ENCODE data around the gene TEAD3. TPM values are rescaled to one million over a fixed set of nuclear protein-coding genes. Genes with fewer than 3 reads are reported as not detected.

The TEAD3 gene
- total RNA-seq, 1 donor from 2014 or later: 28.0 TPM

DNA sequence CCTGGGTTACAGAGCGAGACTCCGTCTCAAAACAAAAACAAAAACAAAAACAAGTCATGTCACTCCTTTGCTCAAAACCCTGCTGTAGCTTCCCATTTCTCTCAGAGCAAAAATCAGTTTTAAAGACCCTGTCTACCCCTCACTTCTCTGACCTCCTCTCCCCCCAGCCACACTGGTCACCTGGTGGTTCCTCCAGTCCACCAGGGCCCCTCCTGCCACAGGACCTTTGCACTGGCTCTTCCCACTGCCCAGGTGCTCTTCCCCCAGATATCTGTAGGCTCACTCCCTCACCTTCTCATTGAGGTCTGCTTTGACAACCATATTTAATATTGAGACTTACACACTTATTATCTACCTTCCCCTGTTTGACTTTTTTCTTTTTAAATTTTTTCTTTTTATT is 4.9 kb upstream of the TEAD3 start:
- DNase-seq: no peak
- Histone ChIP-seq H3K9me3 (replicated peaks) (no peaks in the 10 kb centered on the region), H3K27me3 (ENCODE audit: low read depth) (peaks cover 64% of the 10 kb centered on the region), H3K4me3 (no peak overlapping the region), H3K27ac (replicated peaks) (no peak overlapping the region), H3K4me1 (peaks cover 26% of the 10 kb centered on the region), H3K36me3 (no peaks in the 10 kb centered on the region)
- TF ChIP-seq, protein P1, sequence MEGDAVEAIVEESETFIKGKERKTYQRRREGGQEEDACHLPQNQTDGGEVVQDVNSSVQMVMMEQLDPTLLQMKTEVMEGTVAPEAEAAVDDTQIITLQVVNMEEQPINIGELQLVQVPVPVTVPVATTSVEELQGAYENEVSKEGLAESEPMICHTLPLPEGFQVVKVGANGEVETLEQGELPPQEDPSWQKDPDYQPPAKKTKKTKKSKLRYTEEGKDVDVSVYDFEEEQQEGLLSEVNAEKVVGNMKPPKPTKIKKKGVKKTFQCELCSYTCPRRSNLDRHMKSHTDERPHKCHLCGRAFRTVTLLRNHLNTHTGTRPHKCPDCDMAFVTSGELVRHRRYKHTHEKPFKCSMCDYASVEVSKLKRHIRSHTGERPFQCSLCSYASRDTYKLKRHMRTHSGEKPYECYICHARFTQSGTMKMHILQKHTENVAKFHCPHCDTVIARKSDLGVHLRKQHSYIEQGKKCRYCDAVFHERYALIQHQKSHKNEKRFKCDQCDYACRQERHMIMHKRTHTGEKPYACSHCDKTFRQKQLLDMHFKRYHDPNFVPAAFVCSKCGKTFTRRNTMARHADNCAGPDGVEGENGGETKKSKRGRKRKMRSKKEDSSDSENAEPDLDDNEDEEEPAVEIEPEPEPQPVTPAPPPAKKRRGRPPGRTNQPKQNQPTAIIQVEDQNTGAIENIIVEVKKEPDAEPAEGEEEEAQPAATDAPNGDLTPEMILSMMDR (IDR thresholded peaks at IDR 0.05; ENCODE audit: borderline replicate concordance): no peak
- intact Hi-C loops (cut with micrococcal nuclease): no loop called here

DNA sequence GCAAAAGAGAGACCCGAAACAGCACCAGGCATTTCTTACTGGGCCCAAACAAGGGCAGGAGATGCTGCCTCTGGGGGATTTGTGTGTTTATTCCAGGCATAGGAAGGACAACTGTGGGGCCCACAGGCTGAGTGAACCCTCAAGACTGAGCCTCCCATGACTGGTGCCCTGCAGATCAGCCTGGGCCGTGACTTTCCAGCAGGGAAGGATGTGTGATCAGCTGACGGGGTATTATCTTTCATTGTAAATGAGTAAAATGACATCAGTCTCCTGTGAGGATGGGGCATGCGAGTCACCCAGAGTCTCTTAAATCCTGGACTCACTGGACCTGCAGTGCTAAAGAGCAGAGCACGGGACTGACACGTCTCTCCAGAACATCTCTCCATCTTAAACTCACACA is 3.9 kb upstream of the TEAD3 start:
- Histone ChIP-seq H3K4me3 (no peak overlapping the region), H3K36me3 (no peaks in the 10 kb centered on the region), H3K4me1 (peaks cover 36% of the 10 kb centered on the region), H3K27ac (replicated peaks) (peak overlapping the region; percentile 23), H3K9me3 (replicated peaks) (no peaks in the 10 kb centered on the region), H3K27me3 (ENCODE audit: low read depth) (peaks cover 54% of the 10 kb centered on the region)
- intact Hi-C loops (cut with micrococcal nuclease): no loop called here
- TF ChIP-seq, protein P1 (IDR thresholded peaks at IDR 0.05; ENCODE audit: borderline replicate concordance): no peak
- no peak for DNase-seq

DNA sequence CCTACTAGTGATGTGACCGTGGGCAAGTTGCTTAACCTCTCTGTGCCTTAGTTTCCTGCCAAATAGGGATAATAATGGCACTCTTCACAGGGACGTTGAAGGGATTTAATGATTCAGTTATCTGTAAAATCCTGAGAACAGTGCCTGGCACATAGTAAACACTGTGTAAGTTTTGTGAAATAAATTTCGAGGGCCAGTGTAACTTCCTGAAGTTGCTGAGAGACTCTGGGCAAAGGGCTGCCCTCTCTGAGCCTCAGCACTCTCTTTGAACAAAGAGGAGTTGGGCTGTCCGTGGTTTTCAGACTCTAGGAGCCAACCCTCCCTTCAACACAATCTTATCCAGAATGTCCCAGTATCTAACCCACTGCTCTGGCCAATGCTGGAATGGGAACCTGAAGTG is 2.5 kb upstream of the TEAD3 start:
- peaks cover 50% of the 10 kb centered on the region for H3K4me1 ChIP-seq
- intact Hi-C loops (cut with micrococcal nuclease): no loop called here
- no peak for DNase-seq
- H3K4me3 ChIP-seq: no peak overlapping the region
- TF ChIP-seq, protein P1 (IDR thresholded peaks at IDR 0.05; ENCODE audit: borderline replicate concordance): no peak
- no peak overlapping the region for H3K27ac ChIP-seq (replicated peaks)
- H3K27me3 ChIP-seq (ENCODE audit: low read depth): peaks cover 41% of the 10 kb centered on the region
- H3K9me3 ChIP-seq (replicated peaks): no peaks in the 10 kb centered on the region
- H3K36me3 ChIP-seq: no peaks in the 10 kb centered on the region

DNA sequence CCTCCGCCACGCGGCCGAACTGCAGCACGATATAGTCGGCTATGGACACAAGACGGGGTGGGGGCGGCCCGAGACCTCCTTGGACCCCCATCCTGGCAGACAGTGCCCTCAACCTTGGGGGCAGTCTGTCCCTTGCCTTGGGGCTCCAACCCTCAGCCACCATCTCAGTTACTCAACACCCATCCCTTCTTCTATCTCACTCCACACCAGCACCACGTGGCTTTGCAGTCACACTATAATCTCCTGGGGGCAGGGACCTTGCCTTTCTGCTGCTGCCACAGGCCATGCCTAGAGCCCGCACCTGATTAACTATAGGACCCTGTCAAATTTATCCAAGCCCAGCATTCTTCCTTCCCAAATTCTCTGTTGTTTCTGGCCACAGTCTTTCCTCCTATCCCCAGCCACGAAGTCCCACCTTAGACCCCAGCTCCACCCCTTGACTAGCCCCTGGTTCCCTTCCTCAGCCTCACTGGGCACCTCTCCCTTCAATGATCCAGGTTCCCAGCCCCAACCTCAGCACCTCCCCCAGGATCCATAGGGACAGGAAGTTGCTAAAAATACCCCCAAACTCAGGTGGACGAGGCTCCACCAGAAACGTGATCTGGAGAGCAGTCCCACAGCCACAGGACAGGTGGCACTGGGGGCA is 1.7 kb upstream of the TEAD3 start:
- DNase-seq: no peak
- peak overlapping the region; percentile 96 for H3K27ac ChIP-seq (replicated peaks)
- peak overlapping the region; percentile 85 for H3K4me3 ChIP-seq
- peaks cover 58% of the 10 kb centered on the region for H3K4me1 ChIP-seq
- H3K36me3 ChIP-seq: no peaks in the 10 kb centered on the region
- intact Hi-C loops (cut with micrococcal nuclease): no loop called here
- TF ChIP-seq, protein P1 (IDR thresholded peaks at IDR 0.05; ENCODE audit: borderline replicate concordance): no peak
- H3K9me3 ChIP-seq (replicated peaks): no peaks in the 10 kb centered on the region
- peaks cover 35% of the 10 kb centered on the region for H3K27me3 ChIP-seq (ENCODE audit: low read depth)

DNA sequence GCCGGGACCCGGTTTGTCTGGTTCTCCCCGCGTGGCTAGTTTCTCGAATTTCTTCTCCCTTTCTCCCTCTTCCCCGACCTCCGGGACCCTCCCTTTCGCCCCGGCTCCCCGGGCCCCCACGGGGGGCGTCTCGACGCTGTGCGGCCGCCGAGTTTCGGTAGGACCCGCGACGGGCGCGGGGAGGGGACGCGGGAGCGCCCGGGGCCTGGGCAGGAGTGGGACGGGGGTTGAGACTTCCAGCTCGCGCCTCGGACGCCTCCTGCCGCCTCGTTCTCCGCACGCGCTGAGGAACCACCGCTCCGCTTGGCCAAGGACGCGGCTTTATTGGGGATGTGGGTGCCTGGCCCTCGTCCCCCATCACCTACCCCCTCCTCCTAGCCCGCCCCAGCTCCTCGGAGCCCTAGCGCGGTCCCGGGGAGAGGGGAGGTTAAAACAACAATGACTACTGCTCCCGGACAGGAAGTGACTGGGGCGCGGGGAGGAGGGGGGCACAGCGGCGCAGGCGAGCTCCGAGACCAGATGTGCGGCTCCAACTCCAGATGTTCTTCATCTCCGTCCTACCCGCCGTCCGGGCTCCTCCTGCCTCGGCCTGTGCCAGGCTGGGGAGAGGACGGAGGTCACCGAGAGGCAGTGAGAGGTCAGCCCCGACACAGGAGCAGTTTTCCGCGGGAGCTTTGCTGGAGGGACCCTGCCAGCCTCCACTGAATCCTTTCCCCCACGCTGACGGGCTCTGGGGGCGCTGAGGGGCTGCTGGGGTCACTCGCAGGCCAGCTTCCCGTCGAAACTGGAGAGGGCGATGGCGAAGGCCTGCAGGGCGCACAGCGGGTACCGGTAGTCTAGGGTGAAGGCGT is 917 bp upstream of the TEAD3 start:
- Histone ChIP-seq H3K4me1 (peaks cover 66% of the 10 kb centered on the region), H3K27ac (replicated peaks) (peak overlapping the region; percentile 96), H3K36me3 (no peaks in the 10 kb centered on the region), H3K4me3 (peak overlapping the region; percentile 85), H3K9me3 (replicated peaks) (no peaks in the 10 kb centered on the region), H3K27me3 (ENCODE audit: low read depth) (peaks cover 31% of the 10 kb centered on the region)
- TF ChIP-seq, protein P1 (IDR thresholded peaks at IDR 0.05; ENCODE audit: borderline replicate concordance): no peak
- intact Hi-C loops (cut with micrococcal nuclease): no loop called here
- peak; percentile 83 for DNase-seq
